GM21515 (cell line): ENCODE measurements around the gene LIG3.
"Not testable (repeated sequence)": the region's sequence is repeated elsewhere in the genome, so short reads cannot be mapped to it uniquely, and the experiment has no call there.

Source experiments
- ATAC-seq: cut with Tn5 transposase; IDR thresholded peaks from one replicate; pipeline ENCODE4 v1.9.1; 2021; ENCODE audit not compliant: unreplicated experiment

The LIG3 gene

DNA sequence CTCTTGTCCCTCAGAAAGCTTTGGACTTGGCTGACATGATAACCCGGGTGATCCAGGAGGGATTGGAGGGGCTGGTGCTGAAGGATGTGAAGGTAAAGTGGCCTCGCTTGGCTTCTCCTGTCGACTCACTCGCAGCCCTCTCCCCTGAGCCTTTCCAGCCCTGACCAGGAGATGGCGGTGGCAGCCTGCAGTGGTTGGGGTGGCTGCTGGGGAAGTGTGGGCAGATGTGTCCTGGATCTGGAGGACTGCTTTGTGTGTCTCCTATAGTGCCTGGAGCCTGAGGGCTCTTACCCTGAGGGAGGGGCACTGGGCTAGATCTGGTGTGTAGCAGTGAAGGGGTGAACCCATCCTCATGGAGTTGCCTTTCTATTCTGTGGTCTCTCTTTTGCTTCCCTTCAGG, 17.9 kb downstream of the LIG3 start:
- no peak for ATAC-seq

GRCh38 chr17:34999456-34999855, 19.1 kb downstream of the LIG3 start:
- no peak for ATAC-seq

GRCh38 chr17:35000965-35001364, 20.7 kb downstream of the LIG3 start:
- ATAC-seq, result not testable (repeated sequence)

DNA sequence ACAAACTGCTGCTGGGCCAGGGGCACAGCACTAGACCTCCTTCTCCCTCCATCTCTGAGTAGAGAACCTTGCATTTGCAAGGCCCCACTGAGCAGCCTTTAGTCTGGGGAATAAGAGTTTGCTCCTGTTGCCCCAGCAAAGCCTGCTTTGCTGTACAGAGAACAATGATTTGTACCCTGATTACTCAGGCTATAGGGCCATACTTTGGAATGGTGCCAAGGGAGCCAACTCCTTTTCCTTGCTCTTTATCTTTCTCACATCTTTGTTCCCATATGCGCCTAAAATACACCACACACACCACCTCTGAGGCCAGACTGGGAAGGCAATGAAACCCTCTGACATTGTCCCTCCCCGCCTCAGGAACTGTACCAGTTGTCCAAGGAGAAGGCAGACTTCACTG, 21.2 kb downstream of the LIG3 start:
- no peak for ATAC-seq

DNA sequence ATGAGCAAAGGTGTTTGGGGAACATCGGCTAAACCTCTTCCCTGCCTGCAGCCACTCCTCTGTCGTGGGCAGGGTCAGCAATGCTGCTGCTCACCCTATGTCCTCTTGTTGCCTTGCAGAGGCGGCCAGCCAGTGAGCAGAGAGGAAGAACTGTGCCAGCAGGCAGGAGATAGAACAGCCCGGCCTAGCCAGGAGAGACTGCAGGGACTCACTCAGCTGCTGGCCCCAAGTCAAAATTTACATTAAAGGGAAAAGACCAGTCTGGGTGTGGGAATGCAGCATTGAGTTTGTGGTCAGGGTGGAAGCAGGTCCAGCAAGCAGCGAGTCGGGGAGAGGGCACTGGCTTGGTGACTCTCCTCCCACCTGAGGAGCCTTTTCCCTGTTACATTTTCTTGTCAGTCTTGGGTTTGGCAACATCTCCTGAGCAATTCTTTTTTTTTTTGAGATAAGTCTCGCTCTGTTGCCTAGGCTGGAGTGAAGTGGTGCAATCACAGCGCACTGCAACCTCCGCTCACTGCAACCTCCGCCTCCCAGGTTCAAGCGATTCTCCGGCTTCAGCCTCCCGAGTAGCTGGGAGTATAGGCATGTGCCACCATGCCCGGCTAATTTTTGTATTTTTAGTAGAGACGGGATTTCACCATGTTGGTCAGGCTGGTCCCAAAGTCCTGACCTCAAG, 22.7 kb downstream of the LIG3 start:
- no peak for ATAC-seq

DNA sequence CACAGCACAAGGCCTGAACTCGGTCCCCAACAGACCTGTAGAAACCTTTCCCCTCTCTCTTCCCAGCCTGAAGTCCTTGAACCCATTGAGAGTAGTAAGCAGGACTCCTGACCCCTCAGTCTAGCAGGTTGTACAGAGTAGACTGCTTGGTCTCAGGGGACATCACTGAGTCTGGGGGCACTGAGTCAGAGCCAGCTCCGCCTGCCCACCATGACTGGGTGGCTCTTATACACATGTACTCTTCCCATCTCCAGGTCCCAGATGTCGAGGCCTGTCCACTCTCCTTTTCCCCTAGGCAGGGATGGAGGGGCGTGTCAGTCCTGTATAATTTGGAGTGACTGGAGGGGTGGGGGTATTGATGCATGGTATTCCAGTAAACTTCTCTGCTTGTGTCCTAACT, 23.5 kb downstream of the LIG3 start:
- no peak for ATAC-seq

DNA sequence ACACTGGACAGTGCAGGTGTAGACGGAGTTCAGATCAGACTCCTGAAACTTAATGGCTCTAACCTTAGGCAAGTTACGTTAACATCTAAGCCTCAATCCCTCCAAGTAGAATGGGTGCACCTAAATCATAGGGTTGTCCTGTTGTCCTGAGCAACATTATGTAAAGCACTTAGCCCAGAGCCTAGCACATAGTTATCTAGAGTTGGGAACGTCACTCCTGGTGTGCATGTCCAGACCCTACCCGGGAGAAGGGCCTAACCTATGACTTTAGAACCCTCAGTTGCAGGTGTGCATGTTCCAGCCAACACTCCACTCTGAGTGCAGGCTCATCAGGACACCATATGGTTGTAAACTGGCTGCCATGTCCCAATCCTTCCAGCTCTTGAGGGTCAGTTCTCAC, 26.0 kb downstream of the LIG3 start:
- ATAC-seq, result no peak

DNA sequence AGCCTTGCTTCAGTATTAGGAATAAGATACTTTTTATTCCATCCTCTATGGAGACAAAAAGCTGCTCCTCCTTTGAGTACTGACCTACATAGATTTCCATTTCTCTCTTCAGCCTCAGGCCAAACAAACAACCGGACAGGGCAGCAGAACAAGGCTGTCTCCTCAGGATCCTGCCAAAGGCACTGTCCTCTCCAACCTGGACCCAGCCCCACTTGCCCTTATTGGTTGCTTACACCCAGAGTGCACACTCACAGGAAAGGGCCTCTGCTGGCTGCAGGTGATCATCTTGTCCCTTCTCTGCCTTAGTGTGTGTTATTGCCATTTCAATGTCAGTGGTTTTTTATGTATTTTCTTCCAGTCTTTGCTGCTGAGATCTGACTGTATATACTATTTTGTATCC, 26.6 kb downstream of the LIG3 start:
- ATAC-seq, result no peak

- no peak for ATAC-seq
Measured at GRCh38 chr17:35010093-35010492, 29.8 kb downstream of the LIG3 start.

DNA sequence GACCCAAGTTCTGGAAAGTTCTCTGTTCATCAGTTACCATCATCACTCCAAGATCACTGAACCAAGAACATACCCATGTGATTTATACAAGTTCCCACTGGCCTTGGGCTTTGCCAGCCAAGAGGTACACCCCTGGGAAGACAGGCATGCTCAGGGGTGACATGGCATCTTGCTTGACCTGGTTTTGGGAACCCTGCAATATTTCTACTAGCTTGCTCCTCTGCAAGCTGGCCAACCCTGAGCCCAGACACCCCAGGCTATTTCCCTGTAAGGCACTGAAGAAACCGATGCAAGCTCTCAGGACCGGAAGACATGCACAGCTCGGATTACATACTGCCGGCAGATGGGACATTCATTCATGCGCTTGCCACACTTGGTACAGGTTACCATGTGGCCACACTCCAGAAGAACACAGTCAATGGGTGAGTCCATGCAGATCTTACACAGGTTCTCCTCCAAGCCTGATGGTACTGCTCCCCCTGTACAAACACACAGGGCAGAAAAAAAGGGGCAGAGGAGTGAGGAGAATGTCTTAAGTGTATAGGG, 31.4 kb downstream of the LIG3 start:
- ATAC-seq, result no peak

DNA sequence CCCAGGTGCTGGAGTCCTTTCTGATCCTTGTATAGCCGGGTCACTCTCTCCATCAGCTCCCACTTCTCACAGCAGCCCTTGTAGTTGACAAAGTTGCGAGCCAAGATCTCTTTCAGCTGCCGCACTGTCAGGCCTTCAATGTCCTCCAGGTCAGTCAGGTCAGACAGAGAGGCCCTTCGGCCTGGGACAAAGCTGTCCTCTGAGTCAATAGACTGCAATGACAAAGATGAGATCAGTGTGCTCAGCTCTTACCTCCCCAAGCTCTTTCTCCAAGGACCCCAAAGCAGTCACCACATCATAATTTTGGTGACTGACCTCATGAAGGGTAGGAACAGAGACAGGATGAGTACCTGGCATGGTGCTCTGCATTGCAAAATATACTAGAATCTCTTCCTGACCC, 36.1 kb downstream of the LIG3 start:
- ATAC-seq, result no peak

DNA sequence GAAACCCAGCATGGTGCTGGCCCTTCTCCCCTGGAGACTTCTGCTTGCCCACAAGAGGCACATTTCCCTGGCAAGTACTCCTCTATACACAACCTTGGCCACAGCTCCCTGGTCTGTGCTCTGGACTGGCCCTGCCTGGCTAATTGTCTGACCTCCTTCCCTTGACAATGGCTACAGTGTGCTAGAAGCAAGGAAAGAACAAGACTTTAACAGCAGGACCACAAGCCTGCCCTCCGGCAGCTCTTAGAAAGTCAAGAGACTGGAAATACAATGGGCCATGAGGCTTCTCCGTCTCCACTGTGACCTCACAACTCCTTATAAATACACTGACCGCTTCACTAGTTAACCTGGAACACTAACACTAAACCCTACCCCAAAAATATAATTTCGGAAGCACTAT, 36.7 kb downstream of the LIG3 start:
- ATAC-seq, result no peak

DNA sequence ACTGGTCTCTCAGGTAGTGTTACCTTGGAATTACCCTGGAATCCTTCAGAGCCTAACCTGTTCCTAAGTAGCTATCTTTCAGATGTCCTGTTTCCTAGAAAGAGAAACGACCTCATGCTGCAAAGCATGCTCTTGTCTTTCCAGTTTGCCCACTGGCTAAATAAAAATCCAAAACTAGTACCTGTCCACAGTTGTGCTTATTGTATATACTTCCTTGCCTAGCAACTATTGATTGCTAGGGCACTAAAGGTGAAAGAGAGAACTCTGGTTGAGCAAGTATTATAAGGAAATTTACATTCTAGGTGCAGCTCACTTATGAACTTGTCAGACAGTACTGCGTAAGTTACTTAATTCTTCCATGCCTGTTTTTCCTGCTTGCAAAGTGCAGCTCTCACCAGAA, 38.5 kb downstream of the LIG3 start:
- no peak for ATAC-seq

GRCh38 chr17:35019386-35020179, 39.3 kb downstream of the LIG3 start:
- ATAC-seq, result no peak

DNA sequence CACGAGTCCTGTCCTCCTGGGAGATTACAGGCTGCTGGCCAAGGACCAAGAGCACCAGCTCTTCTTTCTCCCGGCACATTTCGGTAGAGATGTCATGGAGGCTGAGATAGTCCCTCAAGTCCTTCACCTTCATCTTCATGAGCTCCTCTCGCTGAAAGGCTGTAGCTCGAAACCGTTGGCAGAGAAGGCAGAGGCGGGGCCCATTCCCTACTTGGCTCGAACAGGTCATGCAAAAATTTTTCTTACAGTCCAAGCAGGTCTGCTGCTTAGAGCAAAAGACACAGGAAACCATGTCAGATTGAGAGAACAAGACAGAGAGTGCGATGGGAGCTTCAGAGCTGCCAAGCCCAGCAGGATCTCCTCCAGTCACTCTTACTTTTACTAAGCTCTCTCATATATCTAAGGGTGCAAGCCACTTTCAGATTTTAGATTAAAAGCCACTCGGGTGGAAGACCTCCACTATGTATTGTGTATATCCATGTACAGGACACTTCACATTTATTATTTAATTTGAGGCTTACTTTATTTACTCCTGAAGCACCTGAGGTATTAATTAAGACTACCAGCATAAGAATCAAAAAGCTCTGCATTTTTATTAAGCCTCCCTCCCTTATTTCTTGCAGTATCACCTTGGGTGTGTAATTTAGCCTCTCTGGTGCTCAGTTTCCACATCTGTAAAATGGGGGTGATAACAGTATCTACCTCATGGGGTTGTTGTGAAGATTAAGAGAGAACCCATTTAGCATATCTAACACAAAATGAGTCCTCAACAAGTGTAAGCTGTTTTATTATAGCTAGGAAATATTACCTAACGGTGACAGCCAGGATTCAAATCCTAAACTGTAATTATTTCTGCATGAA, 41.4 kb downstream of the LIG3 start:
- ATAC-seq, result no peak

DNA sequence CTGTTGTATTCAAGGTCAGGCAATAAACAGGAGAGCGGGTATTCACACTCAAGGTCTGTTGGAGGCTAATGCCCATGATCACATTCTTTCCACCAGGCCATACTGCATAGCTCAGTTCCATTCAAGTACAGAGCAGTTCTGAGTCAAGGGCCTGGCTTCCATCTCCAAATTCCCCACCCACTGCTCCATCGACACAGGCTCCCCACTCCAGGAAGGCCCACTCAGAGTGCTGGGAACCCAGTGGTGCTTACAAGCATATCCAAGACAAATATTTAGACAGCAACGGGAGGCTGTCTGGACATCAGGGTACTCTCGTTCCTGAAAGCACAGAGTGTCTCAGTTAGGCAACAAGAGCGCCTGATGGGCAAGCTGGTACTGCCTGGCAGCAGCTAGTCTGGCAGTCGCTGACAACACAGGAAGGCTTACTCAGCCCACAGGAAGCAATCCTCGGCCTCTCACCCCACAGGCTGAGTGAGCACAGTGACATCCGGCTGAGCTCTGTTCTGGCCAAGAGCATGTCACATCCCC, 42.3 kb downstream of the LIG3 start:
- ATAC-seq, result no peak

GRCh38 chr17:35023538-35023937, 43.2 kb downstream of the LIG3 start:
- ATAC-seq, result no peak

DNA sequence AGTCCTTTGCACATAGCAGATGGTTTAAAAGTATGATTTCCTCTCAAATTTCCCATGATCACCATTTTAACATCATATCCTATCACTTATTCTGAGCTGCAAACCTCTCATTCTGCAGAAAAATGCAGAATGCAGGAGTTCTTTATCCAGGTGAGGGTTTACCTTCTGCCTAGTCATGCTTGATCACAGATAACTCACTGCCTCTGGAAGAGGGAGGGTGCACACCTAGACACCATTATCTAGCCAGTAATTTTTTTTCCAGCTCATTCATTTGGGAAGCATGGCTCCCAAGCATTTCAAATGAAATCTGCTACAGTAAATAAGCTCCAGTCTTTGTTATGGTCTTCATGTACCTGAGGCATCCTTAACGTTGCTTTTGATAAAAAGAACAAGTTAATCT, 45.2 kb downstream of the LIG3 start:
- ATAC-seq, result no peak

DNA sequence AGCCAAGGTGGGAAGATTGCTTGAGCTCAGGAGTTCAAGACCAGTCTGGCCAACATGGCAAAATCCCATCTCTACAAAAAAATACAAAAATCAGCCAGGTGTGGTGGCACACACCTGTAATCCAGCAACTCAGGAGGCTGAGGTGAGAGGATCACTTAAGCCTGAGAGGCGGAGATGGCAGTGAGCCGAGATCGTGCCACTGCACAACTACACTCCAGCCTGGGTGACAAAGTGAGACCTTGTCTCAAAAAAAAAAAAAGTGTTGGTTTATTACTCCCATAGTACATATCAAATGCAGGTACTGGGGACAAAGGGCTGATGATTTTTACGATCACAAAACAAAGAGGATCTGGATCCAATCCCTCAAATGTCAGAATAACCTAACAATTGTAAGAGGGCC, 47.8 kb downstream of the LIG3 start:
- ATAC-seq, result not testable (repeated sequence)

GRCh38 chr17:35028531-35029262, 48.4 kb downstream of the LIG3 start:
- ATAC-seq, result no peak

DNA sequence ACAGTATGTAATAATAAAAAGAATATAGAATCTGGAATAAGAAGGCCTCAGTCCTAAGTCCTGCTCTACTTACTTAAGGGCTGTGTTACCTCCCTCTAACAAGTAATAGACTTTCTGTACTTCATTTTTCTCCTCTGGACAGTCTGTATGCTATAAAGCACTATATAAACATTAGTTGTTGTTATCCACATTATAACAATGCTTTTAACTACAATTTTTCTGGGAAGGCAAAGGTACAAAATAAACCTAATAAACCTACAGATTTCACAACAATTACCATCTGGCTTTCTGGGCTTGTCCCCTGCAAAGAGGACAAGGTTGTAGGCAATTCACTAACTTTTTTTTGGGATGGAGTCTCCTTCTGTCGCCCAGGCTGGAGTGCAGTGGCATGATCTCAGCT, 50.5 kb downstream of the LIG3 start:
- ATAC-seq, result no peak
